Effector memory CD4-positive, alpha-beta T cell (primary cell): Measurements from ENCODE around the gene STEAP2.
"Not testable (repeated sequence)": the region's sequence is repeated elsewhere in the genome, so short reads cannot be mapped to it uniquely, and the experiment has no call there.

Experiments used
- DNase-seq, 3 donors: peaks; one replicate each; pipeline ENCODE4 v3.0.0-alpha.2; 2020
- H3K27ac ChIP-seq: 2 replicates; pipeline ENCODE4 v1.7.0; 2013; ENCODE audit warnings: mild to moderate bottlenecking, low read length, moderate library complexity; ENCODE audit not compliant: insufficient read depth, poor library complexity, severe bottlenecking
- H3K27me3 ChIP-seq: replicated peaks from 2 replicates; pipeline ENCODE4 v1.7.0; 2013; ENCODE audit warnings: mild to moderate bottlenecking, low read length; ENCODE audit not compliant: insufficient read depth, control insufficient read depth, poor library complexity, severe bottlenecking
- H3K36me3 ChIP-seq: 2 replicates; pipeline ENCODE4 v1.7.0; 2013; ENCODE audit warnings: mild to moderate bottlenecking, low read length, moderate library complexity; ENCODE audit not compliant: control insufficient read depth, insufficient read depth
- H3K4me1 ChIP-seq: 2 replicates; pipeline ENCODE4 v1.7.0; 2013; ENCODE audit warnings: low read length, mild to moderate bottlenecking; ENCODE audit not compliant: control insufficient read depth, insufficient read depth, poor library complexity, severe bottlenecking
- H3K4me3 ChIP-seq: 2 replicates; pipeline ENCODE4 v1.7.0; 2013; ENCODE audit warnings: low read length, low read depth, mild to moderate bottlenecking; ENCODE audit not compliant: insufficient read depth, poor library complexity, severe bottlenecking
- H3K9me3 ChIP-seq: 2 replicates; pipeline ENCODE4 v1.7.0; 2013; ENCODE audit warnings: mild to moderate bottlenecking, low read length, moderate library complexity; ENCODE audit not compliant: control insufficient read depth

Gene STEAP2

DNA sequence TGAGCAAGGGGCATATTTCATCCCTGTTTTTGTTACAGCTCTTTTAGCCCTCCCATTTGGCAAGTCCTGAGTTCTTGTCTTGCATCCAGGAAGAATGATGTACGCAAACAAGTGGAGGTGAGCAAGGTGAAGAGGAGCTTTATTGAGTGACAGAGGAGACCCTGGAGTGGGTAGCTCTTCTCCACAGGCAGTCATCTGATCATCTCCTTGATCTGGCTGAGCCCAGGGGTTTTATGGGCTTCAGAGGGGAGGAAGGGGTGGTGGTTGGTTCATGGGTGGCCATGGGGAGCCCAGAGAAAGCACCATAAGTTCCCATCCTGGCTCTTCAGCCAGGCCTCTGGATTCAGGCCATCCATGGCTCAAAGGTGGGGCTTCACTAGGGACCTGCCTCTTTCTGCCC lies 35.3 kb upstream of the STEAP2 start:
- Histone ChIP-seq H3K27me3 (no peaks in the 10 kb centered on the region), H3K9me3 (no peaks in the 10 kb centered on the region), H3K27ac (no peak overlapping the region), H3K4me3 (no peak overlapping the region), H3K36me3 (no peaks in the 10 kb centered on the region), H3K4me1 (no peaks in the 10 kb centered on the region)
- DNase-seq: no peak

DNA sequence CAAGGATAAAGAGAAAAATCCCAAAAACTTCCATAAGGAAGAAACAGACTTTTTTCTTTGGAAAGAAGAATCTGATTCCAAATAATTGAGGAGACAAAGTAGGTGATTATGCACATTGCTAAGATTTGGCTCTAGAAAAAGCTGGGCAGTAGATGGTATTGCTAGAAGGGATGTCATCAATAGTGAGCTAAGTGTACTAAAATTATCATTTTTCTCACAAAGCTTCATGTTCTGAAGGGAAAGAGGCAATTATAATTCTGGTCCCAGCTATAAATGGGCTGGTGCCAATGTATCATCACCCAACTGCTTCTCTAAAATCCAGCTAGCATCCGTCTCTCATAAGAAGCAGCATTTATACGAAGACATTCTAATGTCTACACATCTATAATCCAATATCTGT lies 33.4 kb upstream of the STEAP2 start:
- DNase-seq: no peak
- Histone ChIP-seq H3K4me3 (no peak overlapping the region), H3K36me3 (no peaks in the 10 kb centered on the region), H3K27me3 (no peaks in the 10 kb centered on the region), H3K27ac (no peak overlapping the region), H3K9me3 (no peaks in the 10 kb centered on the region), H3K4me1 (no peaks in the 10 kb centered on the region)

DNA sequence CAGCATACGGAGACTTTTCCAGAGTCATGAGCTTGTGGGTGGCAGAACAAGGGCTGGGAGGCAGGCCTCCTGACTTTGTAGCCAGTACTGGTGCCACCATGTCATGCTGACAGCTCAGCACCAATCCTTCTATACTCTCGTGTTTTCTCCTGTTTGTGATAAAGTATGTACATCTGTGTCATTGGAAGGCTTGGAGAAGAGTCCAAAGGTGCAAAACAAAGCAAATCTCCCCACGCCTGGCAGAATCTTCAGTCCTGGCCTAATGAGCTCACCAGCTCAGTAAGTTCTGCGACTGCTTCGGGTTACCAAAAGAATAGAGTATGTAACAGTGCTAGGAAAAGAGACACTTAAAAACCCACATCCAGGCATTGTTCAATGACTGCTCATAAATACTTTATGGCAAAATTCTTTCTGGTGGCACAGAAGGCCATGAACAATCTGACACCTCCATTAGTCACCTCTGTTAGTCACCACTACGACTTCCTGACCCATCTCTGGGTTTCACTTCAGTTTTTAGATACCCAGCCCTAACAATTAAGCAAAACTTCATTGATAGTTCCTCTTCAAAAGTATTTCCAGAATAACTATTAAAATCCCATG lies 32.8 kb upstream of the STEAP2 start:
- no peaks in the 10 kb centered on the region for H3K4me1 ChIP-seq
- no peak overlapping the region for H3K4me3 ChIP-seq
- H3K27me3 ChIP-seq: no peaks in the 10 kb centered on the region
- no peaks in the 10 kb centered on the region for H3K36me3 ChIP-seq
- no peak for DNase-seq
- no peak overlapping the region for H3K27ac ChIP-seq
- H3K9me3 ChIP-seq: no peaks in the 10 kb centered on the region

DNA sequence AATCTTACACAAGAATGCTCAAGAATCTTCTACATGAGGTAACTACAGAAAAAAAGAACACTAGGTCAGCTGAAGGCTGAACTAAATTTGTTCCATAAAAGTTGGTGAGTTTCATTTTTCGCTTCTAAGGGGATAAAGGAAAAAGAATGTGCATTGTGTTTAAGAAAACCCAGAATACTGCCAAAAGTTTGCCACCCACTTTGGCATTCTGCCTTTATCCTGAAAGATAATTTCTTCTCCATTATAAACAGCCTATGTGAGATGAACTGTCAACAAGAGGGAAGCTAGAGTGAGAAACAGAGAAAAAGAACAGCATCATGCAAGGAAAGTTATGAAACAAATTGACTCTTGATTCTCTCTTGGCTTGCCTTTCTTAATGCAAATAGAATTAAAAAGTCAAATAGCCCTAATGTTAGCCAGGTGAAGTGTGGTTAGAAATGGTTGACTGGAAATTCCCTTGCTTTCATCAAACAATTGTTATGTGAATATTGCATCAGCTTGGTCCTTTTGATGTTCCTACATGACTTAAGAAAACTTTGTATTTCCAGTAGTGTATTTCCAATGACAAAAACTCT lies 31.4 kb upstream of the STEAP2 start:
- no peak for DNase-seq
- no peak overlapping the region for H3K27ac ChIP-seq
- no peaks in the 10 kb centered on the region for H3K36me3 ChIP-seq
- no peak overlapping the region for H3K4me3 ChIP-seq
- no peaks in the 10 kb centered on the region for H3K9me3 ChIP-seq
- H3K4me1 ChIP-seq: no peaks in the 10 kb centered on the region
- no peaks in the 10 kb centered on the region for H3K27me3 ChIP-seq

DNA sequence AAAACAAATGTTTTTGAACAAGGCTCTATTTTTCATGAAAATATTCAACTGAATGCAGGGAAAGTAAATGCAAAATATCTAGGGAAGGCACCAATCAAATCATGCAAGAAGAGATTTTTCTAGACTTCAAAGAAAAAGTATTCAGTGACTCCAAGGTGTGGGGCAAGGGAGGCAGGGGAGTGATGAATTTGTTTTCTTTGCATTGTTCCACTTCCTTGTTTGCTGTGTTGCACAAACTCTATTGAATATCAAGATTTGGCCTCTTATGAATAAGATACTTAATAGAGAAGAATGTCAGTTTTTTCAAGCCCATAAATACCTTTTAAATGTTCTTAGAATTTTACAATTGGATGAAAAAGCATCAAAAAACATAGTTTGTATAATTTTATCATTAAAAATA lies 30.9 kb upstream of the STEAP2 start:
- no peak overlapping the region for H3K4me3 ChIP-seq
- H3K27me3 ChIP-seq: no peaks in the 10 kb centered on the region
- no peak for DNase-seq
- H3K36me3 ChIP-seq: no peaks in the 10 kb centered on the region
- H3K9me3 ChIP-seq: no peaks in the 10 kb centered on the region
- H3K27ac ChIP-seq: no peak overlapping the region
- H3K4me1 ChIP-seq: no peaks in the 10 kb centered on the region

DNA sequence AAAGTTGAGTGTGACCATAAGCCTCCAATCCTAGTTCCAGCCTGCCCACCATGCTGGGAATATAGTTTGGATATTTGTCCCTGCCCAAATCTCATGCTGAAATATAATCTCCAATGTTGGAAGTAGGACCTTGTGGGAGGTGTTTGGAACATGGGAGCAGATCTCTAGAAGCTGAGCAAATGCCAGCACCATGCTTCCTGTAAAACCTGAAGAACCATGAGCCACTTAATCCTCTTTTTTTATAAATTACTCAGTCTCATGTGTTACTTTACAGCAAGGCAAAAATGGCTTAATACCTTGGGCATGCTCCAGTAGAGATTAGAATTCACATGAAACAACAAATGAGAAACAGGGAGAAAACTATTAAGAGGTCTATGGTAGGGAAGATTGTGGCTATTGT lies 30.1 kb upstream of the STEAP2 start:
- H3K4me1 ChIP-seq: no peaks in the 10 kb centered on the region
- H3K27me3 ChIP-seq: no peaks in the 10 kb centered on the region
- no peak for DNase-seq
- H3K9me3 ChIP-seq: no peaks in the 10 kb centered on the region
- H3K4me3 ChIP-seq: no peak overlapping the region
- H3K27ac ChIP-seq: no peak overlapping the region
- no peaks in the 10 kb centered on the region for H3K36me3 ChIP-seq

DNA sequence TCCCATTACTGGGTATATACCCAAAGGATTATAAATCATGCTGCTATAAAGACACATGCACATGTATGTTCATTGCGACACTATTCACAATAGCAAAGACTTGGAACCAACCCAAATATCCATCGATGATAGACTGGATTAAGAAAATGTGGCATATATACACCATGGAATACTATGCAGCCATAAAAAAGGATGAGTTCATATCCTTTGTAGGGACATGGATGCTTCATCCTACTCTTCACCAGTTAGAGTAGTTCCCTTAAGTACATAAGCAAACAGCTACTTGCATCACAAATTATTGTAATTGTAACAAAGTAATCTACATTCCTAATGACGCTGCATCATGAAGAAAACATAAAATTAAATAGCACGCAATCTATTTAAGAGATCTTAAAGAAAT lies 25.2 kb upstream of the STEAP2 start:
- not testable (repeated sequence) for DNase-seq, H3K27me3 ChIP-seq, H3K4me1 ChIP-seq, H3K27ac ChIP-seq, H3K9me3 ChIP-seq, H3K4me3 ChIP-seq, H3K36me3 ChIP-seq

DNA sequence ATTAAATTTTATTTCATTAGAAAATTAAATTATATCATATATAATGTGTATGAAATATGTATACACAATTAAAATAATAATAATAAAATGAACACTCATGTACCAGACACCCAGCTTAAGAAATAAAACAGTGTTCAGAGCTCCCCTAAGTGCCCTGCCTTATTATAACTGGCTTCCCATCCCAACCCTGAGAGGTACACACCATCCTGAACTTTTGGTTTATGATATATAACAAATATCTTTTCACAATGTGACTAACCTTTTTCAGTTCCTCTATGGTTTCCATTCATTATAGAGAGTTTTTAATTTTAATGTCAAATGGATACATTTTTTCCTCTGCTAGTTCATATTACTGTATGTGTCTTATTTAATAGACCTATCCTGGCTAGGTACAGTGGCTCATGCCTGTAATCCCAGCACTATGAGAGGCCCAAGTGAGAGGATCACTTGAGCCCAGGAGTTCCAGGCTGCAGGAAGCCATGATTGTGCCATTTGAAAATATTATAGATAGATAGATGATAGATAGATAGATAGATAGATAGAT lies 24.0 kb upstream of the STEAP2 start:
- H3K4me1 ChIP-seq: no peaks in the 10 kb centered on the region
- no peak overlapping the region for H3K27ac ChIP-seq
- no peaks in the 10 kb centered on the region for H3K9me3 ChIP-seq
- H3K36me3 ChIP-seq: no peaks in the 10 kb centered on the region
- no peaks in the 10 kb centered on the region for H3K27me3 ChIP-seq
- no peak for DNase-seq
- H3K4me3 ChIP-seq: no peak overlapping the region

DNA sequence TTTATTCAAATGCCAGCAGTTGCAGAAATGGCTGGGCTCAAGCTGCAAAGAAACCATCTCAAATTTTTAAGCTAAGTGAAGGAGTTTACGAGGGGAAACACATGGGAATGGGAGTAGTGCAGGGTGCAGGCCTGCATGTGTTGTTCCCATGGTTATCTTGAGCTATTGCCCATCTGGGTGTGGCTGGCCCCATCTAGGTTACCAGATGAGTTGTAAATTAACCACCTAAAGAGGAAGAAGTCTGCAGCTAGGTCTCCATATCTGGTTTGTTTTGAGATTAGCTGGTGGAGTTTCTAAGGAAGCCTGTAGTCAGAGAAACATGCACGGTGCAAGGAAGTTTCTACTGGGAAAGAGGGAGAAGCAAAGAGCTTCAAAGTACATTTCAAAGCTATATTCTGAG lies 23.3 kb upstream of the STEAP2 start:
- Histone ChIP-seq H3K27me3 (no peaks in the 10 kb centered on the region), H3K9me3 (no peaks in the 10 kb centered on the region), H3K4me1 (no peaks in the 10 kb centered on the region), H3K4me3 (no peak overlapping the region), H3K27ac (no peak overlapping the region), H3K36me3 (no peaks in the 10 kb centered on the region)
- DNase-seq: no peak

DNA sequence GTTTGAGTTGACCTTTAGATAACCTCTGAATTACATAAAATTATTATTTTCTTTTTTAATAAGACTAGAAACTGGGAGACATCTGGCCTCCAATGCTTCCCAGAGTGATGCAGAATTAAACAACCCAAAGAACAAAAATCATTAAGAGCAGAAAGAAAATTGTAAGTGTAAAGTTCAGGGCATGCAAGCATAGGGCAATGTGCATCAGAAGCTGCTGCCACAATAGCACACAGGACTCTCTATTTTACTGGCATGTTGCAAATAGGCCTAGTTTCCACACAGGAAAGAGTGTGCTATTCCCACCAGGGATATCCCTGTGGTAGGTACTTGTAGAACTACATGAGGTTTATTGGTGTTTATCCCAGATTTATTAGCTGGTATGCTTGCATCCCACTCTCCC lies 20.5 kb upstream of the STEAP2 start:
- H3K9me3 ChIP-seq: no peaks in the 10 kb centered on the region
- no peak for DNase-seq
- H3K36me3 ChIP-seq: no peaks in the 10 kb centered on the region
- H3K4me3 ChIP-seq: no peak overlapping the region
- H3K27ac ChIP-seq: no peak overlapping the region
- no peaks in the 10 kb centered on the region for H3K27me3 ChIP-seq
- no peaks in the 10 kb centered on the region for H3K4me1 ChIP-seq
